Measurements from ENCODE around the gene CD58.

Gene CD58

GRCh38 chr1:116496898-116497297, 73.9 kb downstream of the CD58 start:
- TF ChIP-seq, protein P1, sequence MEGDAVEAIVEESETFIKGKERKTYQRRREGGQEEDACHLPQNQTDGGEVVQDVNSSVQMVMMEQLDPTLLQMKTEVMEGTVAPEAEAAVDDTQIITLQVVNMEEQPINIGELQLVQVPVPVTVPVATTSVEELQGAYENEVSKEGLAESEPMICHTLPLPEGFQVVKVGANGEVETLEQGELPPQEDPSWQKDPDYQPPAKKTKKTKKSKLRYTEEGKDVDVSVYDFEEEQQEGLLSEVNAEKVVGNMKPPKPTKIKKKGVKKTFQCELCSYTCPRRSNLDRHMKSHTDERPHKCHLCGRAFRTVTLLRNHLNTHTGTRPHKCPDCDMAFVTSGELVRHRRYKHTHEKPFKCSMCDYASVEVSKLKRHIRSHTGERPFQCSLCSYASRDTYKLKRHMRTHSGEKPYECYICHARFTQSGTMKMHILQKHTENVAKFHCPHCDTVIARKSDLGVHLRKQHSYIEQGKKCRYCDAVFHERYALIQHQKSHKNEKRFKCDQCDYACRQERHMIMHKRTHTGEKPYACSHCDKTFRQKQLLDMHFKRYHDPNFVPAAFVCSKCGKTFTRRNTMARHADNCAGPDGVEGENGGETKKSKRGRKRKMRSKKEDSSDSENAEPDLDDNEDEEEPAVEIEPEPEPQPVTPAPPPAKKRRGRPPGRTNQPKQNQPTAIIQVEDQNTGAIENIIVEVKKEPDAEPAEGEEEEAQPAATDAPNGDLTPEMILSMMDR (conservative IDR thresholded peaks at IDR 0.05; ENCODE audit: low read depth, low read length), result no peak
- no peak for DNase-seq (ENCODE audit: low read depth)
- H3K4me3 ChIP-seq (ENCODE audit: low read length), result no peak overlapping the region

GRCh38 chr1:116496380-116496779, 74.4 kb downstream of the CD58 start:
- DNase-seq (ENCODE audit: low read depth), result no peak
- no peak overlapping the region for H3K4me3 ChIP-seq (ENCODE audit: low read length)
- TF ChIP-seq, protein P1 (conservative IDR thresholded peaks at IDR 0.05; ENCODE audit: low read depth, low read length), result no peak

- DNase-seq (ENCODE audit: low read depth), result no peak
- TF ChIP-seq, protein P1 (conservative IDR thresholded peaks at IDR 0.05; ENCODE audit: low read depth, low read length), result no peak
- no peak overlapping the region for H3K4me3 ChIP-seq (ENCODE audit: low read length)
These were observed 75.3 kb downstream of the CD58 start for GRCh38 chr1:116495535-116495934.

DNA sequence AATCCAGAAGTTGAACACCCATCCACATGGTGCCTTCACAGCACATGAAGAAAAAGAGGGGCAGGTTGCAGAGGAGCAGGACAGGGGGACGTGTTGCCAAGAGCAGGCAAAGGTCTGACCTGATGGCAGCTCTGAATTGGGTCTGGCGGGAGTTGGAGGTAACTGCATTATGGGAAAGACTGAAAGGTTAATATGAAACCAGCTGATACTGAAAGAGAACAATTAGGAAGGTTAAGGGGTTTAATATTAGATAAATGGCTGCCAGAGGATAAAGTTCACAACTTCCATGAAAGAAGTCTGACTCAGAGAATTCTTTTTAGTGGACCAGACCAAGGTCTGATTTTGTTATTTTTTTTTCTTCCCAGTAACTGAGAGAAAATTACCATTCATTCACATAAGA, 76.1 kb downstream of the CD58 start:
- TF ChIP-seq, protein P1 (conservative IDR thresholded peaks at IDR 0.05; ENCODE audit: low read depth, low read length), result no peak
- H3K4me3 ChIP-seq (ENCODE audit: low read length), result no peak overlapping the region
- no peak for DNase-seq (ENCODE audit: low read depth)

DNA sequence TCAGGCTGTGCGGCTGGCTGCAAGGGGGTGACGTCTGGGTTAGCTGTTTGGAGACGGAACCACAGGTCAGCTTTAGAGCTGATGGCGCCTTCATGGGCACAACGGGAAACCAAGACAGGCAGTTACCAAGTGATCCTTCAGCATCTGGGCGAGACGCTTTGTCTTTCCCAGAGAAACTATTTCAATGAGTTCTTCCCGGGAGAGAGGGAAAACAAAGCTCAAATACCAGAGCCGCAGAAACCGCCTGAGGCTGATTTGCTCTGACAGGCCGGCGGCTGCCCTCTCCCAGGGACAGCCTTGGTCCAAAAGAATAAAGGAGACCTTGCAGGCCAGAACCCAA, 76.5 kb downstream of the CD58 start:
- no peak overlapping the region for H3K4me3 ChIP-seq (ENCODE audit: low read length)
- TF ChIP-seq, protein P1 (conservative IDR thresholded peaks at IDR 0.05; ENCODE audit: low read depth, low read length), result no peak
- no peak for DNase-seq (ENCODE audit: low read depth)

GRCh38 chr1:116493484-116494352, 77.1 kb downstream of the CD58 start:
- TF ChIP-seq, protein P1 (conservative IDR thresholded peaks at IDR 0.05; ENCODE audit: low read depth, low read length), result no peak
- H3K4me3 ChIP-seq (ENCODE audit: low read length), result no peak overlapping the region
- DNase-seq (ENCODE audit: low read depth), result no peak

GRCh38 chr1:116493036-116493435, 77.8 kb downstream of the CD58 start:
- TF ChIP-seq, protein P1 (conservative IDR thresholded peaks at IDR 0.05; ENCODE audit: low read depth, low read length), result no peak
- H3K4me3 ChIP-seq (ENCODE audit: low read length), result no peak overlapping the region
- no peak for DNase-seq (ENCODE audit: low read depth)

All from retinal pigment epithelial cell (primary cell).